Adipose tissue (tissue), 3 donors: ENCODE measurements around the gene CTRB1. TPM values are rescaled to one million over a fixed set of nuclear protein-coding genes. Genes with fewer than 3 reads are reported as not detected.

ENCODE experiments used
- polyA plus RNA-seq, 3 donors: library from polyadenylated mRNA; stranded (reverse); fragments of 200-250 nt; gene quantifications; one replicate each; pipeline ENCODE4 v1.2.3, GENCODE V29; 2013
- donor health status: healthy with polysubstance abuse.
- donor health status: Bipolar disorder and iron deficiency.
- donor health status: healthy.

The CTRB1 gene
- polyA plus RNA-seq, 3 donors, result 1.8 to 25,796 (median 9.4) TPM

Other genes with a start within 250 kb of the CTRB1 start
- 10 to 100 TPM; 14.3 to 16.5 (median 14.6) TPM for gene WDR59, start 233.9 kb upstream of the CTRB1 start, polyA plus RNA-seq
- gene ZNRF1, start 220.0 kb upstream of the CTRB1 start, polyA plus RNA-seq, result 10 to 100 TPM in 1 of 3 donors, 1 to 10 TPM in 2; 6.0 to 14.8 (median 8.3) TPM
- 10 to 100 TPM; 18.8 to 68.6 (median 25.6) TPM for gene LDHD, start 102.2 kb upstream of the CTRB1 start, polyA plus RNA-seq
- 1 to 10 TPM; 1.7 to 7.1 (median 3.4) TPM for gene ZFP1, start 70.5 kb upstream of the CTRB1 start, polyA plus RNA-seq
- gene CTRB2, start 11.8 kb upstream of the CTRB1 start, polyA plus RNA-seq, result over 10,000 TPM in 1 of 3 donors, 10 to 100 TPM in 1, 1 to 10 TPM in 1; 1.9 to 31,205 (median 11.5) TPM
- gene BCAR1, start 32.6 kb downstream of the CTRB1 start, polyA plus RNA-seq, result 10 to 100 TPM; 28.6 to 64.0 (median 28.7) TPM
- 100 to 1,000 TPM in 1 of 3 donors, 10 to 100 TPM in 2; 40.9 to 113 (median 45.5) TPM for gene CFDP1, start 214.5 kb downstream of the CTRB1 start, polyA plus RNA-seq
- 10 to 100 TPM in 1 of 3 donors, 1 to 10 TPM in 2; 3.3 to 10.7 (median 6.6) TPM for gene TMEM170A, start 245.7 kb downstream of the CTRB1 start, polyA plus RNA-seq